HPDE6-E6E7 (cell line): ENCODE results near the gene HGFAC.
"Not testable (repeated sequence)": the region's sequence is repeated elsewhere in the genome, so short reads cannot be mapped to it uniquely, and the experiment has no call there.

Source experiments
- DNase-seq: peaks from one replicate; pipeline ENCODE4 v3.0.0; 2011; ENCODE audit warnings: missing footprints; ENCODE audit errors: extremely low spot score

Gene HGFAC

GRCh38 chr4:3411190-3411589 lies 30.6 kb upstream of the HGFAC start:
- DNase-seq, result not testable (repeated sequence)

GRCh38 chr4:3411676-3412075 lies 30.1 kb upstream of the HGFAC start:
- no peak for DNase-seq

- no peak for DNase-seq
These were observed 29.3 kb upstream of the HGFAC start for GRCh38 chr4:3412257-3413020.

GRCh38 chr4:3413217-3413671 lies 28.5 kb upstream of the HGFAC start:
- DNase-seq, result no peak

DNA sequence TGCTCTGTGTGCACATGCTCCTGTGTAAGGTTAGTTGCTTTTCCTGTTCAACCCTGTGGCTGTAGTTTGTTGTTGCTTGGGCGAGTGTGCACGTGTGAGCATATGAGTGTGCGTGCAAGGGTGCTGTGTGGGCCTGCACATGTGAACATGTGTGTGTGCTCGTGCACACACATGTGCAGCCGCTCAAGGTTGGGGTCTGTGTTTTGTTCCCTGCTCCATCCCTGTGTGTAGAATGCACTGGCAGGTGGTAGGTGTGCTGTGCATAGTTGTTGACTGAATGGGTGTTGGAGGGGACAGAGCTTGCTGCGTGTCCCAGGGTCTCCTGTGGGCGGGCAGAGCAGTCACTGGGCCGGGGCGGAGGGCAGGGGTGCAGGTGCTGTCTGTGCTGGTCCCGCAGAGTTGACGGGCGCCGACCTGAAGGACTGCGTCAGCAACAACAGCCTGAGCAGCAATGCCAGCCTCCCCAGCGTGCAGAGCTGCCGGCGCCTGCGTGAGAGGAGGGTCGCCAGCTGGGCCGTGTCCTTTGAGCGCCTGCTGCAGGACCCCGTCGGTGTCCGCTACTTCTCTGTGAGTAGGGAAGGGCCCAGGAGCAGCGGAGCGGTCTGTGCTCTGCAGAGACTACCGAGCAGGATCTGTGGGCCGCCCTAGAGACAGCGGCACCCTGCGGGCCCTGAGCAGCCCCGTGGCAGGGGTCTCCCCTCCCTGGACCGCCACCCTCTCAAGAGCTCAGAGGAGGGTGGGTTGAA lies 27.9 kb upstream of the HGFAC start:
- DNase-seq, result no peak

GRCh38 chr4:3414421-3415279 lies 27.1 kb upstream of the HGFAC start:
- no peak for DNase-seq

- DNase-seq, result no peak
These were observed 26.2 kb upstream of the HGFAC start for GRCh38 chr4:3415471-3416141.

DNA sequence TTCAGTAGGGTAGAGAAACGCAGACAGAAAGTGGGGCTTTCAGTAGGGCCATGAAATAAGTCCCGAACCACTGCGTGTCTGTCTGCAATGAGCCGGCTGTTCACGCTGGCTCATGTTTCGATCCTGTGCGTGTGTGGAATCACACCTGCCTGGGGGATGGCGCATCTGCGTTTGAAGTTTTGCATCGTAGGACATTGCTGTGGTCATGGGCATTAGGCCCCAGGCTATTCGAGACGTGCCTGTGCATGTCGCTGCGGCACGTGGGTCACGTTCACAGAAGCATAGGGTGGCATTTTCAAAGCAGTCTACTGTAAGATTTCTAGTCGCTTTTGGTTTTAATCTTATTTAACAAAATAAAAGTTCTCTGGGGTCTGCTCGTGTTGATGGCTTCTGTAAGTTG lies 25.5 kb upstream of the HGFAC start:
- DNase-seq, result no peak

DNA sequence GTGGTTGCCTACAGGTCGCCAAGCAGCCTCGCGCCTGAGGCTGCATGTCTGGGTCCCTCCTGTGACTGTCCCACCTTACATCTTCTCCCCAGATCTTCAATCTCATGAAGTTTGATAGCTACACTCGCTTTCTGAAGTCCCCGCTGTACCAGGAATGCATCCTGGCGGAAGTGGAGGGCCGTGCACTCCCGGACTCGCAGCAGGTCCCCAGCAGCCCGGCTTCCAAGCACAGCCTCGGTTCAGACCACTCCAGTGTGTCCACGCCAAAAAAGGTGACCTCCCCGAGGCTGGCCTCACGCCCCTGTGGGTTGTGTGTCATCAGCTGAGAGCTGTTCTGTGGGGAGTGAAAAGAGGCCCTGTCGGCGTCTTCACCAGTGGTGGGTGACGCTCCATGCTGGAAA lies 24.9 kb upstream of the HGFAC start:
- no peak for DNase-seq

DNA sequence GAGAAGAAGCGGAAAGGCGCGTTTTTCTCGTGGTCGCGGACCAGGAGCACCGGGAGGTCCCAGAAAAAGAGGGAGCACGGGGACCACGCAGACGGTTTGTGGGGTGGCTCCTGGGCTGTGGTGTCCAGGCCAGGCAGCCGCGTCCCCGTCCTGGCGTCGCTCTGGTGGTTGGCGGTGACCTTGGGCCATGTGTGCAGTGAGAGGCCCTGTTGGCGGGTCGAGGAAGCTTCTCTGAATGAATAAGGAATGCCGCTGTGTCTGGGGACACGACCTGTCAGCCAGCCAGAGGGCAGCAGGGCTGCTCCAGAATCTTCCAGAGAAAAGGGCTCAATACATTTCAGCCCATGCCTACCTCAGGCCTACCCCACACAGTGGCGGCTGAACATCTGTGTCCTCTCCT lies 24.3 kb upstream of the HGFAC start:
- no peak for DNase-seq

DNA sequence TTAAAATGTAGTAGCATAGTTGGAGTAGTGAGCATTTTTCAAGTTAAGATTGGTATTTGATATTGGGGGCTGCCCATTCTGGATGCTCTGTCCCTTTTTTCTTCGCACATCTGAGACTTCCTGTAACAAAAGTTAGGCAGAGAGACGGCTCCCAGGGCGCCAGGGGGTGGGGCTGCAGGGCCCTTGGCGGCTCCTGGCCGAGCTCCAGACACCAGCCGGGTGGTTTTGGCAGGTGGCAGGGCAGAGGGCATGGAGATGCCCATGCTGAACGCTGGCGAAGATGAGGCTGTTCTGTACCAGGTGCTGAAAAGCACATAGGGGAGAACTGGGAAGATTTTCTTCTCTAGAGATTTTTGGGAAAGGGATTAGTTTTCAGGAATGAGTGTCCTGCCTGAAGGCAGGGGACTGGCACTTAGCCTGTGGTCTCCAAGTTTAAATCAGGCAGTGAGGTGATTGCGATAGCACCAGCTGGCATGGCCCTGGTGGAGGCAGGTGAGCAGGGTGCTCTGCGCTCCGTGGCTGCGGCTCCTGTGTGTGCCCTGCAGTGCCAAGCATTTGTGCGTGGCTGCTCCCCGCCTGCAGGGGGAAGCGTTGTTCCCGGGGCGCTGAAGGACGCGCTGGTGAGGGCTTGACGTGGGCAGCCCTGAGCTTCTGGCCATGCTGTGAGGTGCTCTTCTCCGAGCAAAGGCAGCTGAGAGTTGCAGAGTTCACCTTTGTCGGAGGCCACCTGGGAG lies 23.6 kb upstream of the HGFAC start:
- DNase-seq, result no peak

GRCh38 chr4:3419836-3420605 lies 21.7 kb upstream of the HGFAC start:
- DNase-seq, result no peak

DNA sequence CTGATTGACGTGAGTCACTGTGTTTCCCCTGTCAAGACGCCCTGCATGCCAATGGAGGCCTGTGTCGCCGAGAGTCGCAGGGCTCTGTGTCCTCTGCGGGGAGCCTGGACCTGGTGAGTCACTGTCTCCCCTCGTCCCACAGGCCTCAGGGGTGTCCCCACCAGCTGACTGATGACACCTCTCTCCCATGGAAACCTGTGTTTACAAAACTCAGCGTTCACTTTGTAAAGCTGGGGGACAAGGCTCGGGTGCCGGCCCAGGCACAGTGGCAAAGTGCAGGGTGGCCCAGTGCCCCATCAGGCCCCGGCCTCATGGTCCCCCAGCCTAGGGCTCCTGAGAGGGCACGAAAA lies 21.2 kb upstream of the HGFAC start:
- no peak for DNase-seq

- no peak for DNase-seq
These were observed 20.8 kb upstream of the HGFAC start for GRCh38 chr4:3420956-3421355.

- no peak for DNase-seq
These were observed 20.3 kb upstream of the HGFAC start for GRCh38 chr4:3421470-3421869.

DNA sequence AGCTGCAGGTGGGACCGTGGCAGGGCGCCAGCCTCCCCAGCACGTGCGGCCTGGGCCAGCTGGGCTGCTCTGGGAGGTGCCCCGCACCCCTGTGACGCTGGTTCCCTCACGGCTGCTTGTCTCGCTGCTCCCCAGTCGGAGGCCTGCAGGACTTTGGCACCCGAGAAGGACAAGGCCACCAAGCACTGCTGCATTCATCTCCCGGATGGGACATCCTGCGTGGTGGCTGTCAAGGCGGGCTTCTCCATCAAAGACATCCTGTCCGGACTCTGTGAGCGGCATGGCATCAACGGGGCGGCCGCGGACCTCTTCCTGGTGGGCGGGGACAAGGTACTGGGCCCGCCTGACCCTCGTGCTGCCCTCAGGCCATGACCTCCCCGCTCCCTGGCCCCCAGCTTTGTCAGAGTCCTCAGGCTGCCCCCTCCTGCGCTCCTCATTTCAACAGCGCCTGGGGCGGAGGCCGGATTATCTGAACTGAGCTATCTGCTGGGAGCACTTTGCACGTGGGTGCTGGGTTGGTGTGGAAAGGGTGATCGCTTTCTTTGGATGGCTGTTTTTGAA lies 19.4 kb upstream of the HGFAC start:
- no peak for DNase-seq

GRCh38 chr4:3422808-3423297 lies 18.9 kb upstream of the HGFAC start:
- no peak for DNase-seq

DNA sequence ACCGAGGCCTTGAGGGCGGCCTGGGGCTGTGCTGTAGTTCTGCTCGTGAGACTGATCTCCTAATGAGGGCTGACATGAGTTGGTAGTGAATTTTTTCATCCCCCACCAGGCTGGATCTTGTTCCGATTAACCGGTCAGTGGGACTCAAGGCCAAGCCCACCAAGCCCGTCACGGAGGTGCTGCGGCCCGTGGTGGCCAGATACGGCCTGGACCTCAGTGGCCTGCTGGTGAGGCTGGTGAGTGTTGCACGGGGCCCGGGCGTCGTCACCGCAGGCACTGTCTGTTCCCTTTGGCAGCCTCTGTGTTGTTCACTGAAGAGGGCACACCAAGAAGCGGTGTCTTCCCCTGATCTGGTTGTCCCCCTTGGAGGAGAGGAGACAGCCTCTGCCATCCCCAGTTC lies 18.4 kb upstream of the HGFAC start:
- no peak for DNase-seq

DNA sequence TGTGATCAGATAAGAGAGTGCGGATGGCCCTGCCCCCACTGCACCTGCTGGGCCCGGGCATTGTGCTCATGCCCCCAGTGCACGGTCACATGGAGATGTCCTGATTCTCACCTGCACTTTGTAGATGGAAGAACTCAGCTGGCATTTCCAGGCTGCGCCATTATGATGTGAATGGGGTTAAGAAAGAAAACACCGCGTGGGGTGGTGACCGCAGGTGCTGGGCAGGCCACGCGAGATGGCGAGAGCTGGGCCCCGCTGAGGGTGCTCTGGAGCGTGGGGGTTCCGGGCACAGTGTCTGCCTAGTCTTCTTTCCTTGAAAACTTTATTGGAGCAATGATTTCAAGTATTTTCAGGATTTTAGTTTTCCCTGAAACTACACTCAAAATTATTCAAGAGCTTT lies 17.8 kb upstream of the HGFAC start:
- DNase-seq, result no peak

- no peak for DNase-seq
These were observed 17.2 kb upstream of the HGFAC start for GRCh38 chr4:3424522-3425095.
